GM18951 (cell line): ENCODE measurements around the gene SERPINA5.

Source experiments
- POLR2A ChIP-seq: IDR thresholded peaks from 4 replicates; pipeline ENCODE4 v1.6.1; 2011; ENCODE audit warnings: mild to moderate bottlenecking; ENCODE audit not compliant: insufficient read length, insufficient read depth; ENCODE audit errors: extremely low read depth
- in situ Hi-C: fragments of 300-500 bp; cut with MboI; formaldehyde crosslinking; loops from one replicate; pipeline ENCODE4 v1.12.0; 2022; ENCODE audit warnings: low sequenced_read_pairs, mixed read lengths, inconsistent platforms; ENCODE audit not compliant: unreplicated experiment

SERPINA5 gene

DNA sequence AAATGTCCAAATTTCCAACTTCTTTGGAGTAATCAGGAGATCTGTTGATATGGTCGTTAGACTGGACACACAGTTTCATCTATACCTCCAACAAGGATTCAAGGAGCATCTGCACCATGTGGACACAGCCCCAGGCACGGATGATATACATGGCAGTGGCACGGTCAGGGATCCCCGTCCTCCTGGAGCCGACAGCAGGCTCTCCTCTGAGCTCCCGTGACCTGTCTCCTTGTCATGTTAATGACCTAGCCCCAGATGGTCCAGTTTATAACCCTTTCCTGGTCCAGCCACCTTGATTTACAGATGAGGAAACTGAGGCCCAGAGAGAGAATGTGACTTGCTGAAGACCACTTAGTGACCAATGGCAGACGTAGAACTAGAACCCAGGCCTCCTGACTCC, 36.5 kb upstream of the SERPINA5 start:
- in situ Hi-C loops = loop anchor here (10.0 kb wide), 1 partner anchor 110 kb away; no protein-coding TSS in a partner anchor
- TF ChIP-seq POLR2A = no peak

DNA sequence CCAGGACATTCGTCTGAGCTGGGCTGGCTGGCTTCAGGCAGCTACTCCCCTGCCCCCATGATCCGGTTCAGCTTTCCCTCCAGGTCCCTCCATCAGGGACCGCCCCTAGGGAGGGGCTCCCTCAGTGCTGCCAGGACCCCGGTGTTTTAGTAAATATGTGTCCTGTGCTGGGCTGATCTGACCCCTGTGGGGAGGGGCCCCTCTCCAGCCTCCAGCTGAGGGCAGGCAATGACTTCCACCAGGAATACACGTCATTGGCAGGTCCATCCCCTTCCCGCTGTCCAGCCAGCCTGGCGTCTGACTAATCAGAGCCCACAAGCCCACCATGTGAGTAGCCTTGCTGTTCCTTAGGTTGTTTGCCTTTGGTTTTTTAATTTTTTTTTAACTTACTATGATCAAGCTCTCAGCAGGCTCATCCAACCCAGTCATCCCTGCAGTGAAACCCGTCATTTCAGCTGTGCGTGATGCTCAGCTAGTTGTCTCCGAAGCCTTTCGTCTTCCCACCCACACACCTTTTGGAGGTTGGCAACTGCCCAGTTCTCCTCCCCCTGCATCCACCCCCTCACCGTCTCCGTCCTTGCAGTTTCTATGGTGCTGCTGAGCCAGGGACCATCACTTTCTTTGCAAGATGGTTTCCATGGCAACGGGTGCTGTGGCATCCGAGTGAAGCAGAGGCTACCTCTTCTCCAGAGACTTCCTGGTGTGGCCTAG, 35.9 kb upstream of the SERPINA5 start:
- in situ Hi-C loops = loop anchor here (10.0 kb wide), 1 partner anchor 110 kb away; no protein-coding TSS in a partner anchor
- TF ChIP-seq POLR2A = no peak

- in situ Hi-C loops = loop anchor here (10.0 kb wide), 1 partner anchor 112 kb away; no protein-coding TSS in a partner anchor
Measured at GRCh38 chr14:94547151-94547680, 34.0 kb upstream of the SERPINA5 start.

DNA sequence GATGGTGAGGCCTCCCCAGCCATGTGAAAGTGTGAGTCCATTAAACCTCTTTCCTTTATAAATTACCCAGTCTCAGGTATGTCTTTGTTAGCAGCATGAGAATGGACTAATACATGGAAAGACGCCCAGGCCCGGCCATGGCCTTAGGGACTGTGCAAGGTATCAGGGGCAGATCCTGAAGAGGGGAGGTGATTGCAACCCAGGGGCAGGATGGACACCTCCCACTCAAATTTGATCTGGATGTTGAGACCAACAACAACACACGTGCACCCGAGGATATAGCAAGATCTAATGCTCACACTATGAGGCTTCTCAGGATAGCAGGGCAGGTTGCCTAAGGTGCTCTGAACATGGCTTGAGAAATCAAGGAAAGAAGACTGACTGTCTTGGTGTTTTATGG, 33.5 kb upstream of the SERPINA5 start:
- in situ Hi-C loops = loop anchor here (10.0 kb wide), 1 partner anchor 113 kb away; no protein-coding TSS in a partner anchor
- TF ChIP-seq POLR2A = no peak

More at GRCh38 chr14:94547151-94547680, 34.0 kb upstream of the SERPINA5 start:
- TF ChIP-seq POLR2A = no peak

GRCh38 chr14:94548131-94548998, 32.9 kb upstream of the SERPINA5 start:
- TF ChIP-seq POLR2A = no peak
- in situ Hi-C loops = loop anchor here (10.0 kb wide), 1 partner anchor 114 kb away; no protein-coding TSS in a partner anchor

DNA sequence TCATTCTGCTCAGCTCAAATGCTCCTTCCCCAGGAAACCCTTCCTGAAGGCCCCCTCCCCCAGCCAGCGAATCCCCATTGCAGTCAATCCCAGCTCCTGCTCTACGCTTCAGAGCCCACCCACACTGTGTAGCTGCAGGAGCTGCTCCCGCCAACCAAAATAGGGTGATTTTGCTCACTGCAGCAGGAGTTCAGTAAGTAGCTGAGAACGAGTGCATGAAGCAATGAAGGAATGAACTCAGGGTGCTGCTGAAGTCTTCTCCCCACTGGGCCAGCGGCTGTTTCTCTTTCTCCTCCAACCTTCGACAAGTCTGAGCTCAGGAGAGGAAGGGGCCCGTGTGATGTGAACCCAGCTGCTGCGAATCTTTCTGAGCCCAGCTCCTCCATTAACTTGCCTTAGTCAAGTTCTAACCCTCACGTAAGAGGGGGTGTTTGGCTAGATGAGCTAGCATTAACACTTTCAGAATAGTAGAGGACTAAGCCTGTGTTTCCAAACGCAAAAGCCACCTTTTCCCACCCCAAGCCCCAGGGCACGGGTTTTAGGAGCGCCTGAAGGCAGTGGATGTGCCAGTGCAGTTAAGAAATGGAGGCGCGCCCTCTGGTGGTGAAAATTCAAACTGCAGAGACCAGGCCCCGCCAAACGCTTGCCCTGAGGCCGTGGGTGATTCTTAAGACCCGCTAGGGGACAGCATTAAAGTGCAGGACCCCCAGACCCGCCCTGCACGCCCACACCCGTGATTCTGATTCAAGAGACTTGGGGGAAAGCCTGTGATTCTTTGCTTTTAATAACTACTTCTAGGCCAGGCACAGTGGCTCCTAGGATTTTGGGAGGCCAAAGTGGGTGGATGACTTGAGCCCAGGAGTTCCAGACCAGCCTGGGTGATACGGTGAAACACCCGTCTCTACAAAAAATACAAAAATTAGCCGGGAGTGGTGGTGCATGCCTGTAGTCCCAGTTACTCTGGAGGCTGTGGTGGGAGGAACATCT, 31.9 kb upstream of the SERPINA5 start:
- no peak for TF ChIP-seq POLR2A
- in situ Hi-C loops = loop anchor here (10.0 kb wide), 1 partner anchor 114 kb away; no protein-coding TSS in a partner anchor

GRCh38 chr14:94550041-94550440, 31.2 kb upstream of the SERPINA5 start:
- no peak for TF ChIP-seq POLR2A
- in situ Hi-C loops = no loop called here

- TF ChIP-seq POLR2A = no peak
- in situ Hi-C loops = no loop called here
Measured at GRCh38 chr14:94555991-94556390, 25.2 kb upstream of the SERPINA5 start.

GRCh38 chr14:94557327-94557726, 23.9 kb upstream of the SERPINA5 start:
- TF ChIP-seq POLR2A = no peak
- in situ Hi-C loops = no loop called here

GRCh38 chr14:94558842-94559241, 22.4 kb upstream of the SERPINA5 start:
- in situ Hi-C loops = no loop called here
- TF ChIP-seq POLR2A = no peak

- in situ Hi-C loops = no loop called here
Measured at GRCh38 chr14:94559638-94560290, 21.5 kb upstream of the SERPINA5 start.

DNA sequence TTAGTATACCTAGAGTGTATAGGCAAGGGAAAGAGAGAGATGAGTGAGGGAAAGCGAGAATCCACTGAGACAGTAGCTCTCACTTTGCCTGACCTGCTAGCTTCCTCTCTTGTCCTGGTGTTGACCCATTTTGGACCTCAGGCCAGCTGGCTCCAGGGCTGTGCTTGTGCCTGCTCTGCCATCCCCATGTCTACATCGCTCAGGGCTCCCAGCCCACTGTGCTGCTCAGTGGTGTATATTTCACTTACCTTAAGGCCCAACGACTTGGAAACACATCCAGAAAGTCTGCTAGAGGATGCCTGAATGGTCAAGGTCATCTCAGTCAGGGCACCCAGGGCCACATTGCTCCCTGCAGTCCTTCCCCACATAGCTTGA, 20.9 kb upstream of the SERPINA5 start:
- TF ChIP-seq POLR2A = no peak
- in situ Hi-C loops = no loop called here

More at GRCh38 chr14:94559638-94560290, 21.5 kb upstream of the SERPINA5 start:
- no peak for TF ChIP-seq POLR2A
